CD8-positive, alpha-beta memory T cell (primary cell): ENCODE results near the gene DDX59. TPM values are rescaled to one million over a fixed set of nuclear protein-coding genes. Genes with fewer than 3 reads are reported as not detected.

Source experiments
- CTCF ChIA-PET: fragments of 350-600 bp; sonication (Branson Sonifier 250); formaldehyde crosslinking; loops from one replicate; lab custom pipeline; 2021; ENCODE audit warnings: antibody characterized with exemption; lab: Charles Lee
- POLR2A ChIA-PET: fragments of 350-600 bp; sonication (Branson Sonifier 250); formaldehyde crosslinking; loops from one replicate; lab custom pipeline; 2021; ENCODE audit warnings: antibody characterized with exemption; lab: Charles Lee
- DNase-seq, 5 donors: peaks; one replicate each; pipeline versions ENCODE4 v3.0.0 to v3.0.0-alpha.2; 2020 to 2022; ENCODE audit warnings: mixed read lengths in 1 of 5
- H3K27ac ChIP-seq: one replicate; pipeline ENCODE4 v1.7.0; 2013; ENCODE audit warnings: low read depth, mild to moderate bottlenecking, low read length, moderate library complexity
- H3K27me3 ChIP-seq: 2 replicates; pipeline ENCODE4 v1.7.0; 2013; ENCODE audit warnings: low read length, mild to moderate bottlenecking; ENCODE audit not compliant: insufficient read depth, poor library complexity, severe bottlenecking
- H3K36me3 ChIP-seq: 2 replicates; pipeline ENCODE4 v1.7.0; 2013; ENCODE audit warnings: mild to moderate bottlenecking, low read length, moderate library complexity; ENCODE audit not compliant: insufficient read depth
- H3K4me1 ChIP-seq: 2 replicates; pipeline ENCODE4 v1.7.0; 2013; ENCODE audit warnings: mild to moderate bottlenecking, low read length, moderate library complexity; ENCODE audit not compliant: insufficient read depth
- H3K4me3 ChIP-seq: 2 replicates; pipeline ENCODE4 v1.7.0; 2013; ENCODE audit warnings: mild to moderate bottlenecking, low read length
- H3K9me3 ChIP-seq: 2 replicates; pipeline ENCODE4 v1.7.0; 2013; ENCODE audit warnings: mild to moderate bottlenecking, low read length
- H3K27ac Mint-ChIP-seq, 8 donors: one replicate each; pipeline ENCODE4 v1.8.0; 2020 to 2021; ENCODE audit warnings: mixed read lengths in 8 of 8, mild to moderate bottlenecking in 6 of 8, inconsistent platforms in 3 of 8, moderate library complexity in 3 of 8
- H3K27me3 Mint-ChIP-seq, 2 donors: one replicate each; pipeline ENCODE4 v1.8.0; 2020 to 2021; ENCODE audit warnings: mixed read lengths in 2 of 2, mild to moderate bottlenecking in 1 of 2, moderate library complexity in 1 of 2
- H3K36me3 Mint-ChIP-seq, 3 donors: one replicate each; pipeline ENCODE4 v1.8.0; 2020 to 2021; ENCODE audit warnings: mixed read lengths in 3 of 3, inconsistent platforms in 1 of 3, mild to moderate bottlenecking in 1 of 3
- H3K4me1 Mint-ChIP-seq, 3 donors: one replicate each; pipeline ENCODE4 v1.8.0; 2020 to 2021; ENCODE audit warnings: mixed read lengths in 3 of 3, inconsistent platforms in 1 of 3, mild to moderate bottlenecking in 1 of 3
- H3K4me3 Mint-ChIP-seq, 7 donors: one replicate each; pipeline ENCODE4 v1.8.0; 2020 to 2021; ENCODE audit warnings: mixed read lengths in 7 of 7, mild to moderate bottlenecking in 6 of 7, moderate library complexity in 4 of 7, inconsistent platforms in 2 of 7
- H3K9me3 Mint-ChIP-seq, 5 donors: one replicate each; pipeline ENCODE4 v1.8.0; 2020 to 2022; ENCODE audit warnings: mixed read lengths in 5 of 5, mild to moderate bottlenecking in 3 of 5, moderate library complexity in 2 of 5, inconsistent platforms in 1 of 5
- polyA plus RNA-seq: library from polyadenylated mRNA; unstranded; fragments of 300-500 nt; fragmentation: Illumina TruSeq; gene quantifications from one replicate; pipeline ENCODE4 v1.2.3, GENCODE V29; 2021
- total RNA-seq, 2 experiments: library from RNA; stranded (reverse); gene quantifications; one replicate each; pipeline ENCODE4 v1.2.3, GENCODE V29; 2021

DDX59 gene
- total and polyA plus RNA-seq, 3 experiments from 2014 or later: 19.0 to 23.4 (median 22.5) TPM

GRCh38 chr1:200626853-200627534 is 42.7 kb downstream of the DDX59 start:
- Mint-ChIP-seq H3K36me3 (no peaks in the 10 kb centered on the region), H3K4me1 (peaks cover 13 to 29% (median 24%) of the 10 kb centered on the region in 3 donors), H3K27me3 (peaks cover 0 to 1% of the 10 kb centered on the region in 2 donors), H3K4me3 (no peak overlapping the region), H3K27ac (no peak overlapping the region), H3K9me3 (no peaks in the 10 kb centered on the region)
- H3K9me3 ChIP-seq: no peaks in the 10 kb centered on the region
- H3K27ac ChIP-seq: no peak overlapping the region
- no peaks in the 10 kb centered on the region for H3K27me3 ChIP-seq
- peaks cover 15% of the 10 kb centered on the region for H3K4me1 ChIP-seq
- H3K36me3 ChIP-seq: no peaks in the 10 kb centered on the region
- H3K4me3 ChIP-seq: no peak overlapping the region
- CTCF ChIA-PET: no interaction called here
- POLR2A ChIA-PET: interaction anchor here (0.5 kb wide), 1 partner anchor 38 kb away, joined by 5 read pairs; no protein-coding TSS in a partner anchor
- no peak for DNase-seq

GRCh38 chr1:200625381-200625824 is 44.3 kb downstream of the DDX59 start:
- no peak overlapping the region for H3K4me3 ChIP-seq
- no peaks in the 10 kb centered on the region for H3K9me3 Mint-ChIP-seq
- H3K36me3 ChIP-seq: no peaks in the 10 kb centered on the region
- peaks cover 20 to 36% (median 30%) of the 10 kb centered on the region in 3 donors for H3K4me1 Mint-ChIP-seq
- H3K9me3 ChIP-seq: no peaks in the 10 kb centered on the region
- H3K36me3 Mint-ChIP-seq: peaks cover 0 to 4% (median 0%) of the 10 kb centered on the region in 3 donors
- peak in 1 of 5 donors; percentile 32 for DNase-seq
- POLR2A ChIA-PET: no interaction called here
- H3K27me3 Mint-ChIP-seq: peaks cover 0 to 2% of the 10 kb centered on the region in 2 donors
- peaks cover 19% of the 10 kb centered on the region for H3K4me1 ChIP-seq
- CTCF ChIA-PET: interaction anchor here (1.1 to 1.2 kb wide), 3 partner anchors 9 to 182 kb away, joined by 3 to 4 read pairs (median 3); no protein-coding TSS in a partner anchor
- H3K4me3 Mint-ChIP-seq: no peak overlapping the region
- H3K27me3 ChIP-seq: no peaks in the 10 kb centered on the region
- peak overlapping the region in 1 of 8 donors; percentile 60 for H3K27ac Mint-ChIP-seq
- H3K27ac ChIP-seq: no peak overlapping the region

DNA sequence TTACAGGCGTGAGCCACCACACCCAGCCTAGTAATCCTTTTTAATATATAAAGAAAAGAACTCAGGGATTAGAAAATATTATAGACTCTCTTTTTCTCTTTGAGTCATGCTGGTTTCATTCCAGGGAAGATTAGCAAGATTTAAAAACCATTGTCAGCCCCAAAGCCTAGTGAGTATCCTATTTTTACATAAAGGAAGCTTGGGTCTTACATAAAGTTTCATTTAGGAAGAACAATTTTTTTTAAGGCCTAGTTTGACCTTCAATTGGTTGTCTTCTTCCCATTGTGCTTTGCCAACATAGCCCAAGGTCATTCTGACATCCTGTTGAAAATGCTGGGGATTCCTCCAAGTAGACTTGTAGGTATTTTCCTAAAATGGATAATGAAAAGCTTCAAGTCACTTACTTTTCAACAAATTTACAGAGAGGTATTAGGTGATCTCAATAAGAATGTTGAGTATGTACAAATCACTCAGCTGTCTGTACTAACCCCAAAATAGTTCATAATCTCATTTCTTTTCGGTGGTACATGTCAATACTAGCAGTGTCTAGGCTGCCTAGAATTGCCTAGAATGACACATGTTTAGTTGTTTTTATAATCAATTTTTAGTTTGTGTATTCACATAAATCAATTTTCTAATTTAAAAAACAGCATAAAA is 44.9 kb downstream of the DDX59 start:
- DNase-seq: no peak
- no peaks in the 10 kb centered on the region for H3K9me3 ChIP-seq
- ChIA-PET POLR2A (no interaction called here), CTCF (interaction anchor here (1.1 to 1.2 kb wide), 3 partner anchors 10 to 183 kb away, joined by 3 to 4 read pairs (median 3); no protein-coding TSS in a partner anchor)
- no peak overlapping the region for H3K4me3 ChIP-seq
- peaks cover 20 to 41% (median 35%) of the 10 kb centered on the region in 3 donors for H3K4me1 Mint-ChIP-seq
- H3K27ac Mint-ChIP-seq: no peak overlapping the region
- H3K4me1 ChIP-seq: peaks cover 19% of the 10 kb centered on the region
- no peaks in the 10 kb centered on the region for H3K36me3 ChIP-seq
- H3K27ac ChIP-seq: no peak overlapping the region
- H3K36me3 Mint-ChIP-seq: peaks cover 0 to 4% (median 0%) of the 10 kb centered on the region in 3 donors
- H3K9me3 Mint-ChIP-seq: no peaks in the 10 kb centered on the region
- no peaks in the 10 kb centered on the region for H3K27me3 ChIP-seq
- H3K27me3 Mint-ChIP-seq: peaks cover 0 to 2% of the 10 kb centered on the region in 2 donors
- peak overlapping the region in 1 of 7 donors; percentile 11 for H3K4me3 Mint-ChIP-seq

DNA sequence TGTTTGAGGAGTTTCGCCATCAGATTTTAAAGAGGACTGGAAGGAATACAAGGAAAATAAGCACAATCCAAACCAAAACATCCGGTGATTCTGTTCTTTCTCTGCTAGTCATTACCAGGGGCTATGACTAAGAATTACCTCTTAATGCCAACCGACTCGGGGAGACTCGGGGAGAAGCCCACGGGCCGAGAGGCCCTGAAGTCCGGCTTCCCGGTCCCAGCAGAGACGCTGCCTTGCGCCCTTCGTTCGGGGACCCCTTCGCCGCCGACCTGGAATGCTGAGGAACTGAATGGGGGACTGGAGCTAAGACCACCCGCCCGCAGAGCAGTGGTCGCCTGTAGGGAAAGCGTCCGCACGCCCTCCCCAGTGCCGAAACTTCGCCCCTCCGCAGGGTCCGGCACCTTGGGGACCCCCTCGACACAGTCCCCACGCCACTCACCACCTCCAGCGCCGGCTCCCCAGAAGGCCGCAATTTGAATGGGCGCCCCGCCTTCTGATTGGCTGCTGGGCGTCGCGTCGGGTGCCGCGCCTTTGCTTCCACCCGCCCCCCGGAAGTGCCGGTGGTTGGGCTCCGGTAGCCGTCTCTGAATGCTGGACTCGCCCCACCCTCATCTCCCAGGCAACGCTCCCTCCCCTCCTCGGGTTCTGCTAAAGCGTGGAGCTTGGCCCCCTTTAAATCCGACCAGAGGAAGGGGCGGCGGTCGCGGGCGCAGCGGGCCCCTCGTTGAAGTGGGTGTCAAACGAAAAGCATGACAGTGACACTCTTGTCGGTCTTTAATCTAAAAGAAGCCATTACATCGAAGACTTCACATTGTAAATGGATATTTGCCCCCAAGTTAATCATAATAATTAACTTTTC is 49.2 kb downstream of the DDX59 start, which contains the start of gene KIF14:
TSS of gene KIF14 (minus strand) at position 479 of the 859 bp plus-strand sequence. CDS start 2,028 bp downstream, outside the sequence.
- ChIA-PET POLR2A (no interaction called here), CTCF (interaction anchor here (2.4 to 3.8 kb wide), 3 partner anchors 49 to 257 kb away, joined by 10 to 30 read pairs (median 19); partner anchors contain the start of gene DDX59)
- H3K4me1 Mint-ChIP-seq: peaks cover 7 to 27% (median 20%) of the 10 kb centered on the region in 3 donors
- peak within 1 kb of the TSS; percentile 91 to 98 (median 95) for H3K4me3 Mint-ChIP-seq
- peak within 1 kb of the TSS; percentile 67 to 96 (median 92) for H3K27ac Mint-ChIP-seq
- peak within 1 kb of the TSS; percentile 70 for H3K27ac ChIP-seq
- H3K4me1 ChIP-seq: peaks cover 4% of the 10 kb centered on the region
- peak within 1 kb of the TSS; percentile 87 for H3K4me3 ChIP-seq
- peaks cover 0 to 4% (median 0%) of the 10 kb centered on the region in 3 donors for H3K36me3 Mint-ChIP-seq
- peak; percentile 89 to 95 (median 92) for DNase-seq
- no peaks in the 10 kb centered on the region for H3K36me3 ChIP-seq
- no peaks in the 10 kb centered on the region for H3K9me3 Mint-ChIP-seq
- no peaks in the 10 kb centered on the region for H3K9me3 ChIP-seq
- H3K27me3 Mint-ChIP-seq: peaks cover 0 to 2% of the 10 kb centered on the region in 2 donors
- H3K27me3 ChIP-seq: no peaks in the 10 kb centered on the region

- peak overlapping the region; percentile 91 to 98 (median 95) for H3K4me3 Mint-ChIP-seq
- no peaks in the 10 kb centered on the region for H3K9me3 ChIP-seq
- H3K9me3 Mint-ChIP-seq: no peaks in the 10 kb centered on the region
- peaks cover 0 to 4% (median 0%) of the 10 kb centered on the region in 3 donors for H3K36me3 Mint-ChIP-seq
- no peaks in the 10 kb centered on the region for H3K36me3 ChIP-seq
- H3K27ac ChIP-seq: peak overlapping the region; percentile 70
- H3K27me3 ChIP-seq: no peaks in the 10 kb centered on the region
- ChIA-PET CTCF (no interaction called here), POLR2A (no interaction called here)
- peak overlapping the region; percentile 87 for H3K4me3 ChIP-seq
- H3K27ac Mint-ChIP-seq: peak overlapping the region in 6 of 8 donors; percentile 29 to 96 (median 64)
- peaks cover 4% of the 10 kb centered on the region for H3K4me1 ChIP-seq
- H3K4me1 Mint-ChIP-seq: peaks cover 7 to 22% (median 16%) of the 10 kb centered on the region in 3 donors
- DNase-seq: no peak
- peaks cover 0 to 2% of the 10 kb centered on the region in 2 donors for H3K27me3 Mint-ChIP-seq
These were observed 49.8 kb downstream of the DDX59 start for GRCh38 chr1:200619894-200620272.

DNA sequence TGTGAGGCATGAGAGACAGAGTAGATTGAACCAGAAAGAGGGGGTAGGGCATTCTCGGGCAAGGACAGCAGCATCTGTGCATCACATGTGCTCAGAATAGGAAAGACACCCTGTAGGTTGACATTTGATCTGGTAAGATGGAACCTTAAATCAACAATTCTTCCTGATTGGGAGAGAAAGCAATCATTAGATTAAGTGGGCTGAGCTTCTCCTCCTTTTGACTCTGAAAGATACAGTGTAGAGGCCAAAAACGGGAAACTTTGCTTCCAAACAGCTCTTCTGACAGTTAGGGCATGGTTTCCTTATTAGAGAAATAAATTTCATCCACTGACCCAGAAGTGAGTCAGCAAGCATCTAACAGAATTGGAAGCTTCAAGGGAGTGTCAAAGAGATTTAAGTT is 58.9 kb downstream of the DDX59 start:
- H3K9me3 Mint-ChIP-seq: no peaks in the 10 kb centered on the region
- ChIA-PET CTCF (no interaction called here), POLR2A (no interaction called here)
- Histone ChIP-seq H3K9me3 (no peaks in the 10 kb centered on the region), H3K4me3 (no peak overlapping the region), H3K4me1 (no peaks in the 10 kb centered on the region), H3K36me3 (no peaks in the 10 kb centered on the region), H3K27ac (no peak overlapping the region), H3K27me3 (no peaks in the 10 kb centered on the region)
- no peak overlapping the region for H3K27ac Mint-ChIP-seq
- no peaks in the 10 kb centered on the region for H3K36me3 Mint-ChIP-seq
- DNase-seq: no peak
- no peaks in the 10 kb centered on the region for H3K27me3 Mint-ChIP-seq
- peaks cover 0 to 5% (median 0%) of the 10 kb centered on the region in 3 donors for H3K4me1 Mint-ChIP-seq
- no peak overlapping the region for H3K4me3 Mint-ChIP-seq

DNA sequence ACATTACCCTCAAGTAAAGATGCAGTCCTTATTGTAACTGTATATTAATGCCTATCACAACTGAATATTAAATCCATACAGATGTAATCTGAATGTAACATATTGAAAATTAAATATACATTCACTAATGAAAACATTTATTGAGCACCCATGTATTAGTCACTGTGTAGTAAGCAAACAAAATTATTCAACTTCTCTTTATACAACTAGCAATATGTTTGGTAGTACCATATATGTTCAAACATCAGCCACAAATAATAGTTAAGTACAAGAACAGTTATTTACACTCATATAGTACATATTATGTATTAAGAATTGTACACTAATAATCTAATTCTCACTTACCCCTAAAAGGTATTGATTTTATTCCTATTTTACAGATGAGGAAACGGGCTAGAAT is 67.1 kb downstream of the DDX59 start:
- no peak overlapping the region for H3K27ac ChIP-seq
- CTCF ChIA-PET: no interaction called here
- no peak overlapping the region for H3K4me3 Mint-ChIP-seq
- no peaks in the 10 kb centered on the region for H3K9me3 ChIP-seq
- POLR2A ChIA-PET: no interaction called here
- no peak overlapping the region for H3K4me3 ChIP-seq
- H3K36me3 ChIP-seq: no peaks in the 10 kb centered on the region
- no peaks in the 10 kb centered on the region for H3K27me3 Mint-ChIP-seq
- H3K27ac Mint-ChIP-seq: no peak overlapping the region
- no peak for DNase-seq
- no peaks in the 10 kb centered on the region for H3K4me1 ChIP-seq
- H3K36me3 Mint-ChIP-seq: no peaks in the 10 kb centered on the region
- H3K9me3 Mint-ChIP-seq: no peaks in the 10 kb centered on the region
- no peaks in the 10 kb centered on the region for H3K27me3 ChIP-seq
- peaks cover 0 to 8% (median 3%) of the 10 kb centered on the region in 3 donors for H3K4me1 Mint-ChIP-seq
